Neural crest cell (in vitro differentiated cells): ENCODE measurements around the gene OTUB2. TPM values are rescaled to one million over a fixed set of nuclear protein-coding genes. Genes with fewer than 3 reads are reported as not detected.

Experiments used
- DNase-seq: peaks from one replicate; pipeline ENCODE4 v3.0.0; 2021; ENCODE audit warnings: low read depth, mixed read lengths, low spot score
- H3K27ac Mint-ChIP-seq: one replicate; pipeline ENCODE4 v1.8.0; 2021; ENCODE audit warnings: mild to moderate bottlenecking, mixed read lengths; ENCODE audit not compliant: unreplicated experiment
- H3K27me3 Mint-ChIP-seq: 2 replicates; pipeline ENCODE4 v1.8.0; 2021; ENCODE audit warnings: low read depth, mild to moderate bottlenecking, mixed read lengths
- H3K36me3 Mint-ChIP-seq: 2 replicates; pipeline ENCODE4 v1.8.0; 2021; ENCODE audit warnings: low read depth, mild to moderate bottlenecking, mixed read lengths
- H3K4me1 Mint-ChIP-seq: 2 replicates; pipeline ENCODE4 v1.8.0; 2021; ENCODE audit warnings: mixed read lengths
- H3K4me3 Mint-ChIP-seq: one replicate; pipeline ENCODE4 v1.8.0; 2021; ENCODE audit warnings: mild to moderate bottlenecking, mixed read lengths
- H3K9me3 Mint-ChIP-seq: 2 replicates; pipeline ENCODE4 v1.8.0; 2021; ENCODE audit warnings: mixed read lengths
- total RNA-seq: library from RNA; stranded (reverse); gene quantifications from 2 replicates; pipeline ENCODE4 v1.2.1, GENCODE V29; 2021
- TF ChIP-seq, protein P1 (sequence below): fragments of 200-600 bp; sonication (generic); conservative IDR thresholded peaks from 2 replicates; pipeline ENCODE4 v1.5.0; 2021; ENCODE audit warnings: antibody characterized with exemption, mild to moderate bottlenecking

Gene OTUB2
- total RNA-seq, 1 donor from 2014 or later = 4.4 TPM

DNA sequence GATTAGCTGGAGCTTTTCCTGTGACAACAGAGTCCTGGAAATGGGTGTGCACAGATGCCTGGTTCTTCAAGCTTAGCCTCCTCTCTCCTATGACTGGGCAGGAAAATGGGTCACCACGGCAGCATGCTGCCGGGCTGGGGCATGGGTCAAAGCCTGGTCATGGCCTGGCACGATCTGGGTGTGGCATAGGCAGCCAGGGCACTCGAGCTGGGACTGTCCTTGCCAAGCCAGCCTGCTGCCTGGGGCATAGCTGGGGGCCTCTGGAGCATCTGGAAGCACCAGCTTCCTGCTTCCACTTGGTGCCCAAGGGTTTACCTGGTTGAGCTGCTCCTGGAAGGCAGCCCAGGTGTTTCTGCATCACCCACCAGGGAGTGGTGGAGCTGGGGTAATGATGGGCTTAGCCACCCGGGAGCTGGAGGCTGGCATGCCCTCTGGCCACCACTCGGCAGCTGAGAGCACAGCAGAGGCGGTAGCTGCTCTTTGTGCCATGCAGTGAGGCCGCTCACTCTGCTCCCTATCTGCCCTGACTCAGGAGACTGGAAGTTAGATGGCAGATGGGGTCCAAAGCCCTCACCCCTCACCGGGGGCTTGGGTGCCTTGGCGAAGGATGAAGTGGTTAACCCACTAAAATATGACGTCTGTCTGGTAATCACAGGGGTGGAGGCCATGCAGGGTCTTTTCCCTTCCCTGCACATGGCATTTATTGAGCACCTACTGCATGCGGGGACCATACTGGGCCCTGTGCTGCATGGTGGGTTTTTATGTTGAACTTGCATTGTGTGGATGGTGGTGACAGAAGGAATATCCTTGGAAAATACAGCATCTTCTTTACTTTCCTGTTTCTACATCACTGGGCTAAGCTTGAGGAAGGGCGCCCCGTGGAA is 1.7 kb downstream of the OTUB2 start:
- Mint-ChIP-seq H3K27me3 (no peaks in the 10 kb centered on the region), H3K9me3 (no peaks in the 10 kb centered on the region), H3K4me3 (peak overlapping the region; percentile 65), H3K4me1 (peaks cover 12% of the 10 kb centered on the region), H3K36me3 (no peaks in the 10 kb centered on the region), H3K27ac (peak overlapping the region; percentile 10)
- no peak for DNase-seq
- TF ChIP-seq, protein P1, sequence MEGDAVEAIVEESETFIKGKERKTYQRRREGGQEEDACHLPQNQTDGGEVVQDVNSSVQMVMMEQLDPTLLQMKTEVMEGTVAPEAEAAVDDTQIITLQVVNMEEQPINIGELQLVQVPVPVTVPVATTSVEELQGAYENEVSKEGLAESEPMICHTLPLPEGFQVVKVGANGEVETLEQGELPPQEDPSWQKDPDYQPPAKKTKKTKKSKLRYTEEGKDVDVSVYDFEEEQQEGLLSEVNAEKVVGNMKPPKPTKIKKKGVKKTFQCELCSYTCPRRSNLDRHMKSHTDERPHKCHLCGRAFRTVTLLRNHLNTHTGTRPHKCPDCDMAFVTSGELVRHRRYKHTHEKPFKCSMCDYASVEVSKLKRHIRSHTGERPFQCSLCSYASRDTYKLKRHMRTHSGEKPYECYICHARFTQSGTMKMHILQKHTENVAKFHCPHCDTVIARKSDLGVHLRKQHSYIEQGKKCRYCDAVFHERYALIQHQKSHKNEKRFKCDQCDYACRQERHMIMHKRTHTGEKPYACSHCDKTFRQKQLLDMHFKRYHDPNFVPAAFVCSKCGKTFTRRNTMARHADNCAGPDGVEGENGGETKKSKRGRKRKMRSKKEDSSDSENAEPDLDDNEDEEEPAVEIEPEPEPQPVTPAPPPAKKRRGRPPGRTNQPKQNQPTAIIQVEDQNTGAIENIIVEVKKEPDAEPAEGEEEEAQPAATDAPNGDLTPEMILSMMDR = no peak

DNA sequence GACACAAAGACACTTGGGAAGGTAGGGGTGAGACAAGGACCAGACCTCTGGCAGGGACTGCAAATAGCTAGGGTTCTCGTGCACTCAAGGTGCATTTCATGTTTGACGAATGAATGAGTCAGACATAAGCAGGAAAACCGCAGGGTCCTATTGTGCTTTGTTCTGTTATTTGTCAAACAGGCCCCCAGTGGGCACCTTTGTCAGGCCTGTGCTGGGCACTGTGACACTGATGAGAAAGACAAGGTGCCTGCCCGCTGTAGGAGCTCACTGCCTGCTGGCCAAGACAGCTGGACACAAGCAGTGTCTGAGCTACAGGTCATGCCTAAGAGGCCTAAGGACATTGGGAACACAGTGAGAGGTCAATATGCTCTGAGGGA is 2.3 kb downstream of the OTUB2 start:
- Mint-ChIP-seq H3K9me3 (no peaks in the 10 kb centered on the region), H3K27me3 (no peaks in the 10 kb centered on the region), H3K27ac (peak overlapping the region; percentile 10), H3K4me1 (peaks cover 8% of the 10 kb centered on the region), H3K36me3 (no peaks in the 10 kb centered on the region), H3K4me3 (peak overlapping the region; percentile 61)
- TF ChIP-seq, protein P1 = no peak
- no peak for DNase-seq

DNA sequence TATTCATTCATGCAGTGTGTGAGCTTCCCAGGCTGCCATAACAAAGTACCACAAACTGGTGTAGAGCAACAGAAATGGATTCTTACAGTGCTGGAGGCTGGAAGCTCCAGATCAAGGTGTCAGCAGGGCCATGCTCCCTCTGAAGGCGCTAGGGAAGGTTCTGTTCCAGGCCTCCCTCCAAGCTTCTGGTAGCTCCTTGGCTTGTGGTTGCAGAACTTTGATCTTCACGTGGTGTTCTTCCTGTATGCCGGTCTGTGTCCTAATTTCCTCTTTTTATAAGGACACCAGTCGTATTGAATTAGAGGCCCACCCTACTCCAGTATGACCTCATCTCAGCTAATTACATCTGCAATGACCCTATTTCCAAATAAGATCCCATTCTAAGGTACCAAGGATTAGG is 3.1 kb downstream of the OTUB2 start:
- TF ChIP-seq, protein P1 = no peak
- Mint-ChIP-seq H3K4me1 (peaks cover 8% of the 10 kb centered on the region), H3K9me3 (no peaks in the 10 kb centered on the region), H3K27me3 (no peaks in the 10 kb centered on the region), H3K36me3 (no peaks in the 10 kb centered on the region), H3K27ac (no peak overlapping the region), H3K4me3 (peak overlapping the region; percentile 33)
- DNase-seq = no peak

DNA sequence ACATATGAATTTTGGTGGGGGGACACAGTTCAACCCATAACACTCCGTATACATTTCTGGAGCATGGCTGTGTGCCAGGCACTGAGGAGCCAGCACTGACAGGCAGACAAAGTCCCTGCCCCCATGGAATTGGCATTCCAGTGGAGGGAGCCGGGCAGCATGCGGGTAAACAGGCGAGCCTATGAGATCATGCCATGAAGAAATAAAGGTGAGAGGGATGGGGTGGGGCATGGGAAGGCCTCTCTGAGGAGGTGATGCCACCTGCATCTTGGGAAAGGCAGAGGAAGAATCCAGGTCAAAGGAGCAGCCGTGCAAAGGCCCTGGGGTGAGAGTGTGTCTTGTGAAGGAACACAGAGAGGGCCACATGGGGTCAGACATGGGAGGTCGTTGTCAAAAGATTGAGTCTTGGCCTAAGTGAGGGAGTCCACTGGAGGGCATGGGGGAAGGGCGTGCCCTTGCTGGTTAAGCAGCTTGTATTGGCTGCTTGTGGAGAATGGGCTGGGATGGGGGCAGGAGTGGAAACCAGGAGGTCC is 3.6 kb downstream of the OTUB2 start:
- Mint-ChIP-seq H3K27ac (no peak overlapping the region), H3K4me3 (peak overlapping the region; percentile 50), H3K4me1 (peaks cover 8% of the 10 kb centered on the region), H3K36me3 (no peaks in the 10 kb centered on the region), H3K9me3 (no peaks in the 10 kb centered on the region), H3K27me3 (no peaks in the 10 kb centered on the region)
- DNase-seq = no peak
- TF ChIP-seq, protein P1 = no peak

DNA sequence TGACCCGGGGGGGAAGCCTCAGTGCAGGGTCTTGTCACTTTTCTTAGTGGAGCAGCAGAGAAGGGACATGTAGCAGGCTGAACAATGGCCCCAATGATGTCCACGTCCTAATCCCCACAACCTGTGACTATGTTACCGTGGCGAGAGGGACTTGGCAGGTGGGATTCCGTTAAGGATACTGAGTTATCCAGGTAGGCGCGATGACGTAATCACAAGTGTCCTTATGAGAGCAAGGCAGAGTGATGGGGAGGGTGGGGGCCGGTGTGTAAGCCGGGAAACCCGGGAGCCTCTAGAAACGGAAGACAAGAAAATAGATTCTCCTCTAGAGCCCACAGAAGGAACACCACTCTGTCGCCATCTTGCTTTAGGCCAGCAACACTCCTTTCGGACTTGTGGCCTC is 4.4 kb downstream of the OTUB2 start:
- Mint-ChIP-seq H3K27ac (no peak overlapping the region), H3K9me3 (no peaks in the 10 kb centered on the region), H3K4me3 (no peak overlapping the region), H3K27me3 (no peaks in the 10 kb centered on the region), H3K4me1 (peaks cover 8% of the 10 kb centered on the region), H3K36me3 (no peaks in the 10 kb centered on the region)
- TF ChIP-seq, protein P1 = no peak
- DNase-seq = no peak
